NCI-H2196 (cell line): Measurements from ENCODE around the gene ST3GAL3.

Source experiments
- DNase-seq: peaks from one replicate; lab custom pipeline; 2025; ENCODE audit not compliant: unreplicated experiment; lab: John Stamatoyannopoulos, UW

The ST3GAL3 gene

GRCh38 chr1:43957407-43958040 lies 250.2 kb downstream of the ST3GAL3 start:
- DNase-seq: no peak

GRCh38 chr1:43958351-43959255 lies 251.3 kb downstream of the ST3GAL3 start:
- no peak for DNase-seq

- no peak for DNase-seq
Measured at GRCh38 chr1:43960798-43961197, 253.5 kb downstream of the ST3GAL3 start.

- DNase-seq: no peak
Measured at GRCh38 chr1:43961692-43962091, 254.4 kb downstream of the ST3GAL3 start.

- DNase-seq: no peak
Measured at GRCh38 chr1:43962324-43962723, 255.0 kb downstream of the ST3GAL3 start.

- no peak for DNase-seq
Measured at GRCh38 chr1:43963006-43963405, 255.7 kb downstream of the ST3GAL3 start.

- DNase-seq: no peak
Measured at GRCh38 chr1:43963890-43964289, 256.6 kb downstream of the ST3GAL3 start.

GRCh38 chr1:43965316-43965715 lies 258.0 kb downstream of the ST3GAL3 start:
- no peak for DNase-seq

GRCh38 chr1:43968348-43968948 lies 261.1 kb downstream of the ST3GAL3 start:
- DNase-seq: no peak

- no peak for DNase-seq
Measured at GRCh38 chr1:43969416-43969745, 262.0 kb downstream of the ST3GAL3 start.

GRCh38 chr1:43969746-43970466 lies 262.6 kb downstream of the ST3GAL3 start, which contains the start of gene DPH2:
TSS of gene DPH2 (plus strand) at chr1:43970010. CDS start at chr1:43970176, 166 bp downstream.
- peak; percentile 97 for DNase-seq

GRCh38 chr1:43970502-43970901 lies 263.2 kb downstream of the ST3GAL3 start:
- no peak for DNase-seq

- DNase-seq: no peak
Measured at GRCh38 chr1:43970911-43971310, 263.6 kb downstream of the ST3GAL3 start.

- DNase-seq: no peak
Measured at GRCh38 chr1:43971336-43971980, 264.1 kb downstream of the ST3GAL3 start.

GRCh38 chr1:43973981-43974442 lies 266.7 kb downstream of the ST3GAL3 start:
- no peak for DNase-seq

- peak; percentile 96 for DNase-seq
Measured at GRCh38 chr1:43974443-43975248, 267.3 kb downstream of the ST3GAL3 start, which contains the start of gene ATP6V0B. TSS of gene ATP6V0B (plus strand) at chr1:43974960. CDS start at chr1:43975041, 81 bp downstream.

GRCh38 chr1:43975249-43975961 lies 268.1 kb downstream of the ST3GAL3 start:
- no peak for DNase-seq

- DNase-seq: no peak
Measured at GRCh38 chr1:43976045-43976444, 268.7 kb downstream of the ST3GAL3 start.

GRCh38 chr1:43976890-43977289 lies 269.6 kb downstream of the ST3GAL3 start:
- DNase-seq: no peak
